ENCODE data around the gene SCAF4.

The SCAF4 gene

DNA sequence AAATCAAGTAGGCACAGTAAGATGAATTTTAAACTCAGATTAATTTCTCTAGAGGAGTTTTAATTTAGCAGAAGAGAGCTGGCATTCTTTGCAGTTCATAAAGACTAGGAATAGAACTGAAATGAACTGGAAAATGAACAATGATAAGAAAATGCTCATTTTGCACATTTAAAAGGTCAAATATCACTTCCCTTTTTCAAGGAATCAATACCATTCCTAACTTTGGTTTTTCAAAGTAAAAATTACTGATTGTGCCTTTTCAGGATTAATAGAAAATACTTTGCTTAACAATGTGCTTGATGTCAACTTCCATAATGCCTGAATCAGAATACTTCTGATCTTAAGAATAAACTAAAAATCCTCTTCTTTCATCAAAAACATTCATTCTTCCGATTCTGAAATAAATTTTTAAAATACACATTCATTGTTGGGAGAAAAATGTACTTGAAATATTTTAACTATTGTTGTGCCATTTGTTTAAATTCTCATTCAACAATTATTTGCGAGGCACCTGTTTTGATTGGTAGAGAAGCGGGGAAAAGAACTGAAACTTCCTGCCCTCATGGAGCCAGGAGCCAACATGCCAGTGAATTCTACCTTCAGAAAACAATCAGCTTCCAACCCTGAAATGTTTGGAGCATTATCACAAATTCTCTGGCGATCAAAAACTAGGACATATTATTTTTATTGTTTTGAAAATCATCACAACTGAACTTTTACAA lies 2.1 kb downstream of the SCAF4 start:
- Histone ChIP-seq H3K36me3 (peaks cover 43% of the 10 kb centered on the region), H3K27me3 (no peaks in the 10 kb centered on the region), H3K9ac (peak overlapping the region; percentile 99), H3K4me2 (peak overlapping the region; percentile 91), H3K4me3 (peak overlapping the region; percentile 99), H3K27ac (no peak overlapping the region), H3K4me1 (peaks cover 41% of the 10 kb centered on the region), H4K20me1 (peaks cover 69% of the 10 kb centered on the region), H3K9me3 (peaks cover 23% of the 10 kb centered on the region)
- no peak for TF ChIP-seq Cebpa-rat (IDR thresholded peaks at IDR 0.05)

DNA sequence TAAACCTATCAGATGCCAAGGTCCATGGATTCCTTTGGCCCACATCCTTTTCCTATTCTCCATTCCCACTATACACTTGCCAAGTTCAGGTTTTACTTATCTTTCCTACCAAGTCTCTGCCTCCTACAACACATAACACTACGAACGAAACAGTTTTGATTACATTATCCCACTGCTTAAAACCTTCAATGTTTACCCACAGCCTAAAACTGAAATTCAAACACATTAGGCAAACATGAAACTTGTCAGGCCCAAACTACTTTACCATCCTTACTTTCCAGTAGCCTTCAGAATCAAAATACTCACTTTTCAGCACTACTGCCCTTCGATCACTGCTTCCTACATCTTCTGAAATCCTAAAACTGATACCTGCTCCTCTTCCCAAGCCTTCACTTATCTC lies 3.0 kb downstream of the SCAF4 start:
- H4K20me1 ChIP-seq, result peaks cover 78% of the 10 kb centered on the region
- no peak for TF ChIP-seq Cebpa-rat (IDR thresholded peaks at IDR 0.05)
- H3K4me1 ChIP-seq, result peaks cover 36% of the 10 kb centered on the region
- H3K36me3 ChIP-seq, result peaks cover 51% of the 10 kb centered on the region
- H3K9me3 ChIP-seq, result peaks cover 23% of the 10 kb centered on the region
- H3K4me2 ChIP-seq, result peak overlapping the region; percentile 91
- H3K27ac ChIP-seq, result no peak overlapping the region
- peak overlapping the region; percentile 44 for H3K9ac ChIP-seq
- 0 out of 2 replicates have a peak overlapping the region, but pooled peaks have one; percentile 99 for H3K4me3 ChIP-seq
- H3K27me3 ChIP-seq, result no peaks in the 10 kb centered on the region

DNA sequence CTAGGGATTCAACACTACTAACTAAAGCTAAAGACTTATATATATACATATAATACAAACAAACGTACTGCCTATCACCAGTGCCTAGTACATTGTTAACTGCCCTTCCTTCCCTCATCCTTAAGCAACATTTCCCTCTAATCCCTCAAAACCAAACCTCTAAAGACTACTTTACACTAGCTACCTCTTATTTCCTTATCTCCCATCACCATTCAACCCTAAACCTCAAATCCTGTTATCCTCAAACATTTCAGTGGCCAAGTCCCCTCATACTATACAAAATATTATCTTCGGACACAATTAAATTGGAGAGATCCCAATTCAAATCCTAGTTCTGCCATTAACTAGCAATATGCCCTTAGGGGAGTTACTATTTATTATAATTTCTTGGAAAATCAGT lies 3.7 kb downstream of the SCAF4 start:
- Histone ChIP-seq H3K4me2 (peak overlapping the region; percentile 91; the same call in 1 of the 2 replicates), H3K9me3 (peaks cover 27% of the 10 kb centered on the region), H3K27ac (no peak overlapping the region), H3K4me1 (peaks cover 29% of the 10 kb centered on the region), H3K27me3 (no peaks in the 10 kb centered on the region), H4K20me1 (peaks cover 85% of the 10 kb centered on the region), H3K4me3 (no peak overlapping the region), H3K36me3 (peaks cover 59% of the 10 kb centered on the region), H3K9ac (no peak overlapping the region)
- no peak for TF ChIP-seq Cebpa-rat (IDR thresholded peaks at IDR 0.05)

DNA sequence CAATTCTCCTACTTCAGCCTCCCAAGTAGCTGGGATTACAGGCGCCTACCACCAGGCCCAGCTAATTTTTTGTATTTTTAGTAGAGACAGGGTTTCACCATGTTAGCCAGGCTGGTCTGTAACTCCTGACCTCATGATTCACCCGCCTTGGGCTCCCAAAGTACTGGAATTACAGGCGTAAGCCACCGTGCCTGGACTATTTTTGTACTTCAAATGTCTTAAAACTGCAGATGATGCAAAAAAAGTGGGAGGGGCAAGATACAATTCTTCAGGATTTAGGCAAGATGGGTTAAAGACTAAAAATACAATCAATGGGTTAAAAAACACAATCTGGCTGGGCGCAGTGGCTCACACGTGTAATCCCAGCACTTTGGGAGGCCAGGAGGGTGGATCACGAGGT lies 4.7 kb downstream of the SCAF4 start:
- H3K36me3 ChIP-seq, result peaks cover 69% of the 10 kb centered on the region
- no peak for TF ChIP-seq Cebpa-rat (IDR thresholded peaks at IDR 0.05)
- peaks cover 34% of the 10 kb centered on the region for H3K9me3 ChIP-seq
- H3K4me3 ChIP-seq, result no peak overlapping the region
- no peak overlapping the region for H3K27ac ChIP-seq
- no peaks in the 10 kb centered on the region for H3K27me3 ChIP-seq
- H4K20me1 ChIP-seq, result peaks cover 95% of the 10 kb centered on the region
- no peak overlapping the region for H3K4me2 ChIP-seq
- no peak overlapping the region for H3K9ac ChIP-seq
- peaks cover 21% of the 10 kb centered on the region for H3K4me1 ChIP-seq

DNA sequence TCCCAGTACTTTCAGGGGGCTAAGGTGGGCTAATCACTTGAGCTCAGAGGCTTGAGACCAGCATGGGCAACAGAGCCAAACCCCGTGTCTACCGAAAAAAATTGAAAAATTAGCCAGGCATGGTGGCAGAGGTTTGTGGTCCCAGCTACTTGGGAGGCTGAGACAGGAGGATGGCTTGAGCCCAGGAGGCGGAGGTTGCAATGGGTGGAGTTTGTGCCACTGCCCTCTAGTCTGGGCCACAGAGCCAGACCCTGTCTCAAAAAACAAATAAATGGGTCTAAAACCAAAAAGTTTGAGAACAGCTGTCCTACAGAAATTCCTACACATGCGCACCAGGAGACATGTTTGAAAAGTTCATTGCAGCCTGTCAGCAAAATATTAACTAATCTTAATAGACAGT lies 5.5 kb downstream of the SCAF4 start:
- Histone ChIP-seq H4K20me1 (peaks cover 99% of the 10 kb centered on the region), H3K27me3 (no peaks in the 10 kb centered on the region), H3K9ac (no peak overlapping the region), H3K4me2 (no peak overlapping the region), H3K9me3 (peaks cover 34% of the 10 kb centered on the region), H3K27ac (no peak overlapping the region), H3K36me3 (peaks cover 74% of the 10 kb centered on the region), H3K4me1 (peaks cover 21% of the 10 kb centered on the region), H3K4me3 (no peak overlapping the region; the same call in 1 of the 2 replicates)
- TF ChIP-seq Cebpa-rat (IDR thresholded peaks at IDR 0.05), result no peak

DNA sequence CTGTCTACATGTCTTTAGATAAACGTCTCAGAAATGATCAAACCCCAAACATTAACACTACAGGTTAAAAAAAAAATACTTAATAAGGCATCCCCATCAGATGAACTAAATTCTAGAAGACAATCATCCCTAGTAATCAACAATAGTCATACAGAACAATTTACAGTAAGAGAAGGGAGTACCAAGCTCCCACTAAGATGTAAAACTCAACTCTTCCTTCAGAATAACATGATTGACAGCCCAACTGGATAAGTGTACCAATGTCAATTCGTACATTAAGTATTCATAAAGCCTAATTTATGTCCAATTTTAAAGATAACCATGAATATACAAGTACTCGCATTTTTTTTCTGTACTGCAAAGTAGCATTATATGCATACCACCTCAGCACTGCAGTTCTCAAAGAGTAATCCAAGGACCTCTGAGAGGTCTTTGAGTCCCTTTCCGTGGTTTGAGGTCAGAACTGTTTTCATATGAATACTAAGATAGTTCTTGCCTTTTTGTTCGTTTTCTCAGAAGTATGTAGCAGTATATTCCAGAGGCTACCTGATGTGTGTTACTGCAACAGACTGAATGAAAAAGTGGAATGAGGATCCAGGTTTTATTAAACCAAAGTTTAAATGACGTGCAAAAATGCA lies 6.6 kb downstream of the SCAF4 start:
- no peak overlapping the region for H3K4me3 ChIP-seq
- H3K4me2 ChIP-seq, result no peak overlapping the region
- peaks cover 21% of the 10 kb centered on the region for H3K4me1 ChIP-seq
- no peak overlapping the region for H3K27ac ChIP-seq
- TF ChIP-seq Cebpa-rat (IDR thresholded peaks at IDR 0.05), result no peak
- H3K27me3 ChIP-seq, result no peaks in the 10 kb centered on the region
- peaks cover 34% of the 10 kb centered on the region for H3K9me3 ChIP-seq
- H4K20me1 ChIP-seq, result peaks cover 100% of the 10 kb centered on the region
- no peak overlapping the region for H3K9ac ChIP-seq
- peaks cover 74% of the 10 kb centered on the region for H3K36me3 ChIP-seq

DNA sequence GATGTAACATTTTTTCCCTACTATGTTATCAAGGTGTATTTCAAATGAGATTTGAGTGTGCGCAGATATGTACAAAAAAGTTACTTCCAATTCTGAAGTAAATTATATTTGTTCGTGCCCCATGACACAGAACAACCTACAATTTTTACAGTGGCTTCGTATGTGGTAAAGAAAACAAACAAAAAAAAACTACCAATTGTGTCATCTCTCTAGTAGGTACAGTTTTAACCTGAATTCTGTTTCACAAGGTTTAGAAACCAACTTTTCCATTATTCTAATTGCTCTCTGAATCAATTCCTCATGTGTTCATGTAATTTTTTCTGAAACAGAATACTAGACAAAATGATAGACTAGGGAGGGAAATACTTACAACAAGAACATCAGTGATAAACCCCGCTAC lies 7.4 kb downstream of the SCAF4 start:
- Histone ChIP-seq H3K27ac (no peak overlapping the region), H3K4me1 (peaks cover 13% of the 10 kb centered on the region), H3K9ac (no peak overlapping the region), H3K36me3 (peaks cover 78% of the 10 kb centered on the region), H3K9me3 (peaks cover 34% of the 10 kb centered on the region), H3K4me2 (no peak overlapping the region), H3K4me3 (no peak overlapping the region), H4K20me1 (peaks cover 100% of the 10 kb centered on the region), H3K27me3 (no peaks in the 10 kb centered on the region)
- TF ChIP-seq Cebpa-rat (IDR thresholded peaks at IDR 0.05), result no peak

DNA sequence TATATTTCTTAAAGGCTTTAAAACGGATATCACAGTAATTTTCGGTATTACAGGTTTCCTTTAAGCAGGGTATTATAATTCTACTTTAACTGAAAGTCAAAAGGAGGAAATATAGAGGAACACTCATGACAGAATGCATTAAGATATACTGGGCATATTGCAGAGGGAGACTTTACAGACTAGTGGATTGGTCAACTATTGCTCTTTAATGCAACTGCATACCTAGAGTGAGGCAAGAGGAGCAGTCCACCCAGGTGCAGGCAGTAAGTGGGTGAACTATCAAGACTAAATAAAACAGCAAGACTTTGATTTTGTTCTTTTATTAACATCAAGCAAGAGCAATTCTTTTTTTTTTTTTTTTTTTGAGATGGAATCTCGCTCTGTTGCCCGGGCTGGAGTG lies 10.5 kb downstream of the SCAF4 start:
- Histone ChIP-seq H4K20me1 (peaks cover 100% of the 10 kb centered on the region), H3K9ac (no peak overlapping the region), H3K27ac (no peak overlapping the region), H3K4me3 (no peak overlapping the region), H3K36me3 (peaks cover 54% of the 10 kb centered on the region), H3K4me2 (no peak overlapping the region), H3K27me3 (no peaks in the 10 kb centered on the region), H3K4me1 (no peaks in the 10 kb centered on the region), H3K9me3 (peaks cover 22% of the 10 kb centered on the region)
- no peak for TF ChIP-seq Cebpa-rat (IDR thresholded peaks at IDR 0.05)

DNA sequence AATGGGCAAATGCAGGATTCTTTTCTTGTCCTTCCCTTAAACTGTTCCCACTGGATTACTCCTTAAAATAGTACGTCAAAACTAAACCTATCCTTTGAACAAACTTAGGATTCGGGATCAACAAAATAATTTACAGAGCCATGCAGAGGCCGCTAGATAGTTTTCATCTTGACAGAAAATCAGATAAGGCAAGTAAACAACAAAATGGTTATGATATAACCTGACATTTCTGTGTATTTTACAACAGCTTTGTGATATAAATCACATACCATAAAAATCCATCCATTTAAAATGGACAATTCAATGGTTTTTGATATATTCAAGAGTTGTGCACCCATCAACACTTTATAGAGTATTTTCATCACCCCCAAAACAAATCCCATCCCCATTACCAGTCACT lies 11.2 kb downstream of the SCAF4 start:
- peaks cover 49% of the 10 kb centered on the region for H3K36me3 ChIP-seq

DNA sequence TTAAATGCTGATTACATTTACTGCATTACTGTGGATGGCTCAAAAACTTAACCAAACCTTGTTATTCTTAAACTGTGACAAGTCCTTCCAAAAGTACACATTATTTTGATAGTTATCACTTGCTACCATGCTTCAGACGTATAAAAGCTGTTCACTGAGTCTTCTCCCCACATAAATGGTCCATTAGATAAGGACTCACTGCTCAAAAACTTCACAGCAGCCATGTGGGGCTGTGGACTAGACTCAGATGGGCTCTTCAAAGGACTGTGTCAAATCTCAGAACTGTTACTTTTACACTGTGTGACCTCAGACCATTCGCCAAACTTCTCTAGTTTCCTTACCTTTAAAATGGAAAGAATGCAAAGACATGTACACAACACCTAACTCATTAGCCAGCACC lies 11.6 kb downstream of the SCAF4 start:
- Histone ChIP-seq H3K4me2 (no peak overlapping the region), H3K4me3 (no peak overlapping the region), H3K27ac (no peak overlapping the region), H3K9ac (no peak overlapping the region), H3K27me3 (no peaks in the 10 kb centered on the region), H3K36me3 (peaks cover 46% of the 10 kb centered on the region), H4K20me1 (peaks cover 100% of the 10 kb centered on the region), H3K9me3 (peaks cover 16% of the 10 kb centered on the region), H3K4me1 (no peaks in the 10 kb centered on the region)
- TF ChIP-seq Cebpa-rat (IDR thresholded peaks at IDR 0.05), result no peak

More for the DNA sequence above, 11.2 kb downstream of the SCAF4 start:
- Histone ChIP-seq H3K4me2 (no peak overlapping the region), H3K9ac (no peak overlapping the region), H4K20me1 (peaks cover 100% of the 10 kb centered on the region), H3K4me1 (no peaks in the 10 kb centered on the region), H3K4me3 (no peak overlapping the region), H3K27me3 (no peaks in the 10 kb centered on the region), H3K9me3 (peaks cover 18% of the 10 kb centered on the region), H3K27ac (no peak overlapping the region)
- TF ChIP-seq Cebpa-rat (IDR thresholded peaks at IDR 0.05), result no peak
